ENCODE data around the gene UBALD2. TPM values are rescaled to one million over a fixed set of nuclear protein-coding genes. Genes with fewer than 3 reads are reported as not detected.

Gene UBALD2
- total and polyA plus RNA-seq, 2 of the 13 experiments (the other 11 are each of a cell fraction or from before 2014, with no cell fraction given) = 3.3 to 89.7 TPM

DNA sequence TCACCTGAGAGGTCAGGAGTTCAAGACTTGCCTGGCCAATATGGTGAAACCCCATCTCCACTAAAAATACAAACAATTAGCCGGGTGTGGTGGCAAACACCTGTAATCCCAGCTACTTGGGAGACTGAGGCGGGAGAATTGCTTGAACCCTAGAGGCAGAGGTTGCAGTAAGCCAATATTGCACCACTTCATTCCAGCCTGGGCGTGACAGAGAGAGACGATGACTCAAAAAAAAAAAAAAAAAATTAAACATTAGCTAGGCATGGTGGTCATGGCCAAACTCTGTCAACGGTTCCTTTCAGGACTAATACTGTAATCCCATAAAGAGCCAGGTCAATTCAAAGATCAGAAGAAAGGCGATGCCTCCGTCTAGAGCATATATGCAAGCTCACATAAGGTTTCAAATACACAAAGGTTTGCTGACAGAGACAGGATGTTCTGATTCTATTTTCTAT is 27.3 kb upstream of the UBALD2 start (continued):
- TF ChIP-seq, protein P1, sequence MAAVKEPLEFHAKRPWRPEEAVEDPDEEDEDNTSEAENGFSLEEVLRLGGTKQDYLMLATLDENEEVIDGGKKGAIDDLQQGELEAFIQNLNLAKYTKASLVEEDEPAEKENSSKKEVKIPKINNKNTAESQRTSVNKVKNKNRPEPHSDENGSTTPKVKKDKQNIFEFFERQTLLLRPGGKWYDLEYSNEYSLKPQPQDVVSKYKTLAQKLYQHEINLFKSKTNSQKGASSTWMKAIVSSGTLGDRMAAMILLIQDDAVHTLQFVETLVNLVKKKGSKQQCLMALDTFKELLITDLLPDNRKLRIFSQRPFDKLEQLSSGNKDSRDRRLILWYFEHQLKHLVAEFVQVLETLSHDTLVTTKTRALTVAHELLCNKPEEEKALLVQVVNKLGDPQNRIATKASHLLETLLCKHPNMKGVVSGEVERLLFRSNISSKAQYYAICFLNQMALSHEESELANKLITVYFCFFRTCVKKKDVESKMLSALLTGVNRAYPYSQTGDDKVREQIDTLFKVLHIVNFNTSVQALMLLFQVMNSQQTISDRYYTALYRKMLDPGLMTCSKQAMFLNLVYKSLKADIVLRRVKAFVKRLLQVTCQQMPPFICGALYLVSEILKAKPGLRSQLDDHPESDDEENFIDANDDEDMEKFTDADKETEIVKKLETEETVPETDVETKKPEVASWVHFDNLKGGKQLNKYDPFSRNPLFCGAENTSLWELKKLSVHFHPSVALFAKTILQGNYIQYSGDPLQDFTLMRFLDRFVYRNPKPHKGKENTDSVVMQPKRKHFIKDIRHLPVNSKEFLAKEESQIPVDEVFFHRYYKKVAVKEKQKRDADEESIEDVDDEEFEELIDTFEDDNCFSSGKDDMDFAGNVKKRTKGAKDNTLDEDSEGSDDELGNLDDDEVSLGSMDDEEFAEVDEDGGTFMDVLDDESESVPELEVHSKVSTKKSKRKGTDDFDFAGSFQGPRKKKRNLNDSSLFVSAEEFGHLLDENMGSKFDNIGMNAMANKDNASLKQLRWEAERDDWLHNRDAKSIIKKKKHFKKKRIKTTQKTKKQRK (IDR thresholded peaks at IDR 0.05; ENCODE audit: low read length) = no peak
- no peak for TF ChIP-seq SRSF1 (optimal IDR thresholded peaks at IDR 0.05; ENCODE audit: low read depth, low read length)
- TF ChIP-seq SYNCRIP (IDR thresholded peaks at IDR 0.05; ENCODE audit: insufficient read depth, low read depth, low read length) = no peak
- no peak for TF ChIP-seq ZNF816 (CRISPR knock-in tag; IDR thresholded peaks at IDR 0.05; ENCODE audit: borderline replicate concordance)
- TF ChIP-seq KLF9 (CRISPR knock-in tag; IDR thresholded peaks at IDR 0.05; ENCODE audit: low read depth) = peak; percentile 58; the same call in 1 of the 2 replicates
- no peak for TF ChIP-seq ZNF382 (CRISPR knock-in tag; IDR thresholded peaks at IDR 0.05; ENCODE audit: borderline replicate concordance)
- TF ChIP-seq CCDC6 (CRISPR knock-in tag; IDR thresholded peaks at IDR 0.05) = peak; percentile 40; the same call in 1 of the 2 replicates
- no peak for TF ChIP-seq ZNF562 (CRISPR knock-in tag; IDR thresholded peaks at IDR 0.05; ENCODE audit: borderline replicate concordance)
- TF ChIP-seq SRSF9 (IDR thresholded peaks at IDR 0.05; ENCODE audit: borderline replicate concordance, insufficient read depth, low read depth, low read length, poor library complexity, severe bottlenecking) = no peak
- TF ChIP-seq RBFOX2 (IDR thresholded peaks at IDR 0.05; ENCODE audit: low read depth, low read length) = no peak
- TF ChIP-seq SCMH1 (CRISPR knock-in tag; IDR thresholded peaks at IDR 0.05; ENCODE audit: borderline replicate concordance) = no peak
- no peak for TF ChIP-seq MYC (CRISPR knock-in tag; IDR thresholded peaks at IDR 0.05; ENCODE audit: borderline replicate concordance)
- TF ChIP-seq, protein P2, sequence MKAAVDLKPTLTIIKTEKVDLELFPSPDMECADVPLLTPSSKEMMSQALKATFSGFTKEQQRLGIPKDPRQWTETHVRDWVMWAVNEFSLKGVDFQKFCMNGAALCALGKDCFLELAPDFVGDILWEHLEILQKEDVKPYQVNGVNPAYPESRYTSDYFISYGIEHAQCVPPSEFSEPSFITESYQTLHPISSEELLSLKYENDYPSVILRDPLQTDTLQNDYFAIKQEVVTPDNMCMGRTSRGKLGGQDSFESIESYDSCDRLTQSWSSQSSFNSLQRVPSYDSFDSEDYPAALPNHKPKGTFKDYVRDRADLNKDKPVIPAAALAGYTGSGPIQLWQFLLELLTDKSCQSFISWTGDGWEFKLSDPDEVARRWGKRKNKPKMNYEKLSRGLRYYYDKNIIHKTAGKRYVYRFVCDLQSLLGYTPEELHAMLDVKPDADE (CRISPR knock-in tag; IDR thresholded peaks at IDR 0.05) = no peak
- no peak for TF ChIP-seq ZNF230 (CRISPR knock-in tag; IDR thresholded peaks at IDR 0.05)
- TF ChIP-seq ZNF839 (CRISPR knock-in tag; IDR thresholded peaks at IDR 0.05; ENCODE audit: borderline replicate concordance) = no peak
- TF ChIP-seq DNMT1 (CRISPR knock-in tag; IDR thresholded peaks at IDR 0.05) = no peak
- TF ChIP-seq ZNF782 (CRISPR knock-in tag; IDR thresholded peaks at IDR 0.05; ENCODE audit: borderline replicate concordance) = no peak
- TF ChIP-seq DR1 (CRISPR knock-in tag; IDR thresholded peaks at IDR 0.05) = no peak
- TF ChIP-seq ZFP62 (CRISPR knock-in tag; IDR thresholded peaks at IDR 0.05) = no peak
- TF ChIP-seq EED (CRISPR knock-in tag; IDR thresholded peaks at IDR 0.05) = no peak
- no peak for TF ChIP-seq ZNF44 (CRISPR knock-in tag; IDR thresholded peaks at IDR 0.05)
- TF ChIP-seq ZNF414 (CRISPR knock-in tag; IDR thresholded peaks at IDR 0.05) = no peak
- TF ChIP-seq, protein P3, sequence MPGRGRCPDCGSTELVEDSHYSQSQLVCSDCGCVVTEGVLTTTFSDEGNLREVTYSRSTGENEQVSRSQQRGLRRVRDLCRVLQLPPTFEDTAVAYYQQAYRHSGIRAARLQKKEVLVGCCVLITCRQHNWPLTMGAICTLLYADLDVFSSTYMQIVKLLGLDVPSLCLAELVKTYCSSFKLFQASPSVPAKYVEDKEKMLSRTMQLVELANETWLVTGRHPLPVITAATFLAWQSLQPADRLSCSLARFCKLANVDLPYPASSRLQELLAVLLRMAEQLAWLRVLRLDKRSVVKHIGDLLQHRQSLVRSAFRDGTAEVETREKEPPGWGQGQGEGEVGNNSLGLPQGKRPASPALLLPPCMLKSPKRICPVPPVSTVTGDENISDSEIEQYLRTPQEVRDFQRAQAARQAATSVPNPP (CRISPR knock-in tag; IDR thresholded peaks at IDR 0.05) = no peak
- no peak for TF ChIP-seq BATF2 (CRISPR knock-in tag; IDR thresholded peaks at IDR 0.05)

Measured in HepG2 (cell line).